GM18499 (cell line): ENCODE data around the gene PDE4D.

Source experiments
- ATAC-seq: cut with Tn5 transposase; IDR thresholded peaks from one replicate; pipeline ENCODE4 v1.9.1; 2021; ENCODE audit warnings: moderate number of reproducible peaks; ENCODE audit not compliant: insufficient read depth, unreplicated experiment

PDE4D gene

DNA sequence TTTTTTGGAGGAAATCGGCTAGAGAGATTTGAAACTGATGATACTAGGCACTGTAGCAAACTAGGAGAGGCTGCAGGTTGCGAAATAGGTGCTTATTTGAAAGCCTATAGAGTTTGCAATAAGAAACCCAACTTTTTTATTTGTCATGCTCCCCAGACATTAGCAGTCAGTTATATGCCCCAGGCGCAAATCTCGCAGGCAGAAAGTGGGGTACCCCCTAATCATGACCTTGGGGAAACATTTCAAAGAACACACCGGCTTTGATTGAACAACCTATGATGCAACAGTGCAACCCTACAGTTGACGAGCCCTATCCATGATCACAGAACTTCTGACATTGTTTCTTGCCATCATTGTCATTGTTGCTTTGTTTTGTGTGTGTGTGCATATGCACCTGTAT, 800.2 kb downstream of the PDE4D start:
- ATAC-seq = no peak

DNA sequence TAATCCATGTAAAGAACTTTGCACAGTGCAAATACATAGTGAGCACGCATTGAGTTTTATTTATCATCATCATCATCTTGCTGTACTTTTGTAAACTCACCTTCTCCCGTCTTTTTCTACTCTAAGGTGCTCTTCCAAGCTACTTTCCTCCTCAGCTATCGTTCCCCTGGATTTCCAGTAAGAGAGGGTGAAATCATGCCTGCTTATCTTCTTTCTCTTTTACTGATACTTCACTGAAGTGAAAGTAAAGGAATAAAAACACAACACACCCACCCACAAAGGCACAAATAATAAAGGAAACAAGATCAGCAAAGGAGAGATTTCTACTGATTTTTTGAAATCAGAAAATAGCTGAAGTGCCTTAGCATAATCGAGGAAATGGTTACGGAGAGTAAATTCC, 800.8 kb downstream of the PDE4D start:
- ATAC-seq = no peak

DNA sequence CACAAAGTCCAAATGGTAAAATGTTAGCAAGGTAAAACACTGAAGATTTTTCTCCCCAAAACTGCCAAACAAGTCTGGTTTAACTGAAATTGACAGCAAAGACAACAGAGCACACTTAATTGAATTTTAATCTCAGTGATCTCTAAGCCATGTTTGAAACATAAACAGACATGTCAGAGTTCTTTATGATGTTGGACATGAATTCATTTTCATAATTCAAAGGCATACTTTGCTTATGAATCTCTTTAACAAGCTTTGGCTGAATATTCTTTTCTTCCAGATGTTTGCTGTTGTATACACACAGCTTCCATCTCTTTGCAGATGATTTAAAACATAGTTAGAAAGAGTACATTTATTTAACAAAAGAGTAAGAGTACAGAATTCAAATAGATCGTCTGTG, 801.6 kb downstream of the PDE4D start:
- no peak for ATAC-seq

DNA sequence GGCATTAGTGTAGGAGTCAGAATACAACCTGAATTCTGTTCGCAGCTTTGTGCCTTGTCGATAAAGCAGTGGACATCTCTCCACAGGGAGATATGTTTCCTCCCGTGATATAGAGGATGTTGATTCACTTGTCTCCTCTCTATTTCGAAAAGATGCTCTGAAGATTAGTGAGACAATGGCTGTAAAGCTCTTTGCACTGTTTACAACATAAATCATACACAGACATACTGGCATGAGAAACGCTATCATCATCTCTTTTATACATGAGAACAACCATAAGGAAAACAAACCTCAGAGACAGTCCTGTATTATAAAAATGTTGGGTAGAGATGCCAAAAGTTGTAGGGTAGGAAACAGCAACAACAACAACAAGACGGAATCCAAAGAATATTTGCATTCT, 803.2 kb downstream of the PDE4D start:
- ATAC-seq = no peak

DNA sequence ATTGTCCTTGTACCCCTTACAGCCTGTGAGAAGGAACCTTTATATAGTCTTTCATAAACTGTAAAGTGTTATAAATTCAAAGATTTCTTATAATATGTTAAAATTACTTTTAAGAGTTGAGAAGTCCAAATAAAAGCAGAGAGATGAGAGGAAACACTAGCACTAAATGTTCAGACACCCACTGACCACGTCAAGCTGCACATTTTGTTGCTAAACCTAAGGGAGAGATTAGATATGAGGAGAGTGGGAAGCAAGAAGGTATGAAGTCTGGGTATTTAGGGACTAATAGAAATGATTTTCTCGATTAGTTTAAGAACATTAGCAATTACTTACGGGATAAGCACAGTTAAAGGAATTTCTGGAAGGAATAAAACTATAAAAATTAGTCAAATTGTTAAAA, 803.8 kb downstream of the PDE4D start:
- no peak for ATAC-seq

DNA sequence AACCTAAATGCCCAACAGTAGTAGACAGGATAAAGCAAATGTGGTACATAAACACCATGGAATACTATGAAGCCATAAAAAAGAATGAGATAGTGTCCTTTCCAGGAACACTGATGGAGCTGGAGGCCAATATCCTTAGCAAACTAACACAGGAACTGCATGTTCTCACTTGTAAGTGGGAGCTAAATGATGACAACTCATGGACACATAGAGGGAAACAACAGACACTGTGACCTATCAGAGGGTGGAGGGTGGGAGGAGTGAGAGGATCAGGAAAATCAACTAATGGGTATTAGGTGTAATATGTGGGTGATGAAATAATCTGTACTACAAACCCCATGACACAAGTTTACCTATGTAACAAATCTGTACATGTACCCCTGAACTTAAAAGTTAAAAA, 805.0 kb downstream of the PDE4D start:
- ATAC-seq = no peak

DNA sequence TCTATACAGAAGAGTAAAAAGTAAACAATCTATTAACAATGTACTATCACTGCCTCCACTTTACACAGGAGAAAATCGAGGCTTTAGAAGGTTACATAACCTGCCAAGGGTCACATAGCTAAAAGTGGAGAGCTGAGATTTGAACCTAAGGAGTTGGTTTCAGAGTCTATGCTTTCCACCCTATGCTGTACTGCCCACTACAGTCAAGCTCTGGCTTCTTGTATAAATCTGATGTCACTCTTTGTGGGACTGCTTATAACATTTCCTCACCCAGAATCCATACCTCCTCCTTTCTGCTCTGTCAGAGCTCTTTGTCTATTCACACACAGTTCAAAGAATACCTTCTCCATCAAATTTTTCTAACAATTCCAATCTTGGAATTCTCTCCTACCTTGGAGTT, 807.5 kb downstream of the PDE4D start:
- ATAC-seq = no peak

DNA sequence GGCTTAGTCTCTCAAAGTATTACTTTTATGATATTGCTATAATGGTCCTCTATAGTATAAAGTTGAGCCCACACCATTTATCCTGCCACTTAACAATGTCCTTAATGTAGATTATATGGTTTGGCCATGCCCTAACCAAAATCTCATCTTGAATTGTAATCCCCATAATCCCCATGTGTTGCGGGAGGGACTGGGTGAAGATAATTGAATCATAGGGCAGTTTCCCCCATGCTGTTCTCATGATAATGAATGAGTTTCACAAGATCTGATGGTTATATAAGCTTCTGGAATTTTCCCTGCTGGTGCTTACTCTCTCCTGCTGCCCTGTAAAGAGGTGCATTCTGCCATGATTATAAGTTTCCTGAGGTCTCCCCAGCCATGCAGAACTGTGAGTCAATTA, 811.8 kb downstream of the PDE4D start:
- ATAC-seq = no peak

DNA sequence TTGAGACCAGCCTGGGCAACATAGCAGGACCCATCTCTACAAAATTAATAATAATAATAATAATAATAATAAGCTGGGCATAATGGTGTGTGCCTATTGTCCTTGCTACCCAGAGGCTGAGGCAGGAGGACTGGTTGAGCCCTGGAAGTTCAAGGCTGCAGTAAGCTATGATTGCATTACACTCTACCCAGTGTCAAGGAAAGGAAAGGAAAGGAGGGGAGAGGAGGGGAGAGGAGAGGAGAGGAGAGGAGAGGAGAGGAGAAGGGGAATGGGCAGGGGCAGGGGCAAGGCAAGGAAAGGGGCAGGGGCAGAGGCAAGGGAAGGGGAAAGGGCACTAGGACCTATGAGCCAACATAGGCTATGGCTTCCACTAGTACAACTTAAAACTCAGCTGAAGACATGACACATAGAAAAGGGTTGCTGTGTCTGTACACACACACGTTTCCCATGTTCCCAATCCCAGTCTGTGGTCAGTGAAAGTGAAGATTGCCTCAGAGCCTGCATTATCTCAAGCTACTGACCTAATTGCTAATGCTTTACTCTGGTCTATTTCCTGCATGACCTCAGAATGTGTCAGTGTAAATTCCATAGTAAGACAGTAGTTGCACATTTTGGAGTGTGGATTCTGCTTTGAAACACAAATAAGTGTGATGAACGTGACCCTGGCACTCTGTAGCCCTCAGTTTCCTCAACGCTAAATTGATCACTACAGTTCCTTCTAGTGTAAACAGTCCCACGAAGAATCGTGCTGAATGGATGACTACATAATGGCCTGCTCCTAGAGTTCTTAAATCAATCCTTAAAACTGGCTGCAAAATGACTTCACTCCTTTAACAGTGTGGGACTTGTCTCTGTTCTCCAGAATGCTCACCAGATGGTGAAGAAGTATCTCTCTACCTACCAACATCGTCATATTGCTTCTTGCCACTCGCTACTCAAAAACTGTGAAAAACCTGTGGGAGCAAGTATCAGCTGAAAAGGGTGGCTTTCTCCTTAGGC, 813.6 kb downstream of the PDE4D start:
- ATAC-seq = no peak

DNA sequence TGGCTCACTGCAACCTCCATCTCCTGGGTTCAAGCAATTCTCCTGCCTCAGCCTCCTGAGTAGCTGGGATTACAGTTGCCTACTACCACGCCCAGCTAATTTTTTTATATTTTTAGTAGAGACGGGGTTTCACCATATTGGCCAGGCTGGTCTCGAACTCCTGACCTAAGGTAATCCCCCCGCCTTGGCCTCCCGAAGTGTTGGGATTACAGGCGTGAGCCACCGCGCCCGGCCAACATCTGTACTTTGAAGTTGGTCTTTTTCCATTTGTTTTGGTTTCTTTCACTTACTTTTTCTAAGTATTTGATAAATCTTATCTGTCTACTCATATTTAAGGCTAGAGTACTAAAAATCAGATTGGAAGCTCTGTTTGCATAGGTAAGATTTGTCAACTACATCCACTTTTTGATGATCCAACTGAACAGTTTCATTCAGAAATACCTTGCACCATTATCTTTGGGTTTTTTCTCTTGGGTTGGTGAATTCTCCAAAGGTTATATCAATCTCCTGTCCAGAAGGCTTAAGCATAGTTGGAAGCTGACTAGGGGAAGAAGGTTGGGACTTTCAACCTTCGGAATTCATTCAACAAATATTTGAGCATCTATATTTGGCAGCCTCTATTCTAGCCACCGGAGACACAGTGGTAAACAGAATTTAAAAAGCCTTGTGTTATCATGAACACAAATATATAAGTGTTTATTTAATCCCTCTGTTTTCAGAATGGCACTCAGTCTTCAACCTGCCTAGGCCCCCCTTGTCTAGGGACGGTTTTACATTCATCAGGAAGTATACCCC, 821.6 kb downstream of the PDE4D start:
- no peak for ATAC-seq

DNA sequence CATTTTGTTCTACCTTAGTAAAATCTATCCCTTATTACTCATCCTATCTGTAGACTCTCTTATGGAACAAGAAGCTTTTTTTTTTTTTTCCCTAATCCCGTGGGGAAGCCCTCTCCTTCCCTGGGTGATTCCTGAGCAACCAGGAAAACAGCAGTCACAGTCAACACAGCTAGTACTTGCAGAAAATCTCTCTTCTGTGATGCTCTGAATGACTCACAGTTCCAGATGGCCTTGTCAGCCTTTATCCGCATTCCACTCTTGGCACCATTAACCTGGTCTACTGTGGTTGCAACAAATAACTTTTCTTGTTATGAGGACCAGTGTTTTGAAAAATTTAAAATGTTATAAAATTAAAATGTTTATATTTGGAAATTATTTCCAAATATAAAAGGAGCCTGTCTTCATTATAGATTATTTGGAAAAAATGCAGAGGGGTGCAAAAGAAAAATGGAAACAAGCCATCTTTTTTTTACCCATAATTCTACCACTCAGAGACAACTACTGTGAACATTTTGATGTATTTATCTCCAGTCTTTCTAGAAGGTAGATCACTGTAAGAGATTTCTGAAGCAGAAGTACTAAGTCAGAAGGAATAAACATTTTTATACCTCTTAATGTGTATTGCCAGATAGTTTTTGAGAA, 824.0 kb downstream of the PDE4D start:
- ATAC-seq = no peak

DNA sequence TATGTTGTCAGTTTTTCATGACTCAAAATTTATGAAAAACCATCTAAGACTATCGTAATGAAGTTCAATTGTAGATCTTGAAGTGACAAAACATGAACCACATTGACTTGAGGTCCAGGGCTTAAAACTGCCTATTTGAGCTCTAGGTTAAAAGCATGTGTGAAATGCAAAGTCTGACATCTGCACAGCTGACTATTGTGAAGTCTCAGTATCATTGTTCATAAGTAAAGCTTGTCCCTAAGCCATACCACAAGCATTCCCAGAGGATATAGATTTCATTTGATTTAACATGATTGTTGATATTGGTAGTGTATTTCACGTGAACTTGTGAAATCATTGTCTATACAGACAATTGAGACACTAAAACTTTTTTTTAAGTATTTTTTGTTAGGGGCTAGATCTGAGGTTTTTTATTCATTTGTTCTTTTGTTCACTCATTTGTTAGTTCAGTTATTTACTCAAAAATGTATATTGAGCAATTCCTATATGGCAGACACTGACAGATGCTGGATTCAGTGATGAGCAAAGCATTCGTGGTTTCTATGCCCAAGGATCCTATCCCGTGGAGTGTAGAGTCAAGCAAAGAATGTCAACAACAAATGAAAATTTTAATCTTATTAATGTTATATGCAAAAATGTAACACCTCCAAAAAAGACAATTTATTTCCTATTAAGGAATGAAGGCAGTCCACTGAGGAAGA, 825.4 kb downstream of the PDE4D start:
- ATAC-seq = no peak

DNA sequence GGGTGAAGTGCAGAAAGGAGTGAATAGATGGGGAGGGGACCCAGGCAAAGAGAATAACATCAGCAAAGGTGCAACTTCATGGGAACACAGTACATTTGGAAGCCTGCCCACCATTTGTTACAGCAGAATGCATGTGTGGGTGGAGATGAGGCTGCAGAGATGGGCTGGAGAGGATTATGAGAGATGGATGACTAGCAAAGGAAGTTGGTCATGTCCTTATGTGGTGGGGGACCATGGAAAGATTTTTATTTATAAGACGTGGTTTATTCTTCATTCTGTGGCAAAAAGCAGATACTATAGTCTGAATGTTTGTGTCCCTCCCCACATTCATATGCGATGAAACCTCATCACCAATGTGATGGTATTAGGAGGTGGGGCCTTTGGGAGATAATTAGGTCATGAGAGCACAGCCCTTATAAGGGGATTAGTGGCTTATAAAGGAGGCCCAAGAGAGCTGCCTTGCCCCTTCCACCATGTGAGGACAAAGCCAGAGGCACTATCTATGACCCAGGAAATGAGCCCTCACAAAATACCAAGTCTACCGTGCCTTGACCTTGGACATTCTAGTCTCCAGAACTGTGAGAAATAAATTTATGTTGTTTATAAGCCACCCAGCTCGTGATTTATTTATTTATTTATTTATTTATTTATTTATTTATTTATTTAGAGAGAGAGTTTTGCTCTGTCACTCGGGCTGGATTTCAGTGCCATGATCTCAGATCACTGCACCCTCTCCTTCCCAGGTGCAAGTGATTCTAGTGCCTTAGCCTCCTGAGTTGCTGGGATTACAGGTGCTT, 827.0 kb downstream of the PDE4D start:
- no peak for ATAC-seq

DNA sequence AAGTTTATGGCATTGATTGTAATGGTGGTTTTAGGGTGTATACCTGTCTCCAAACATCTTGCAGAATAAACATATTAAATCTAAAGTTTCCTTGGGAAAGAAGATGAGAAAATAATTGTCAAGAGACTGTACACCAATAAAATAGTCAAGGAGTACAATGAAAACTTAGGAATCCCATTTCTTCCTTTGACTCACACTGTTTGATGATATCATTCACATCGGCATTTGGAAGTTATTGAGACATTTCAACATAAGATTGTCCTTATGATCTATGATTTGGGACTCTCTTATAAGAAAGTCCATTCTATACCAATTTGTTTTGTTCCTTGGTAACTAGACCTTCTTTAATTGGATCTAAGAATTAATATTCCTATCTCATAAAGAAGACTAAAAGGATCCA, 828.0 kb downstream of the PDE4D start:
- ATAC-seq = no peak

DNA sequence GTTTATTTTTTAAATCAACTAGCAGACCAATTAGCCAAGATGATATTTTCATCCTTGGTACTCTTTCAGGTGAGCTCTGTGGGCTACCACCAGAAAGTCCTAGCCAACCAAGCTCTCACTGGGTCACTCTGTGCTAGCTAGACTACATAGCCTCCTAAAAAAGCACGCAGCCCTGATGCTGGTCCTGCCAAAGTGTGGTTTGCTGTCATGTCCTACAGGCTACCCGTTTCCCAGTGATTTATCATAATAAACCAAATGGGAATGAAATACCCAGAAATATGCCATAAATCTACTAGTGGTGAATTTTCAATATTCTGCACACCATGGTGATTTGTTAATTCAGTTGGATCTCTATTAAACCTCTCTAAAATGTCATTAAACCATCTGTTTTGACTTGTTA, 829.2 kb downstream of the PDE4D start:
- no peak for ATAC-seq

DNA sequence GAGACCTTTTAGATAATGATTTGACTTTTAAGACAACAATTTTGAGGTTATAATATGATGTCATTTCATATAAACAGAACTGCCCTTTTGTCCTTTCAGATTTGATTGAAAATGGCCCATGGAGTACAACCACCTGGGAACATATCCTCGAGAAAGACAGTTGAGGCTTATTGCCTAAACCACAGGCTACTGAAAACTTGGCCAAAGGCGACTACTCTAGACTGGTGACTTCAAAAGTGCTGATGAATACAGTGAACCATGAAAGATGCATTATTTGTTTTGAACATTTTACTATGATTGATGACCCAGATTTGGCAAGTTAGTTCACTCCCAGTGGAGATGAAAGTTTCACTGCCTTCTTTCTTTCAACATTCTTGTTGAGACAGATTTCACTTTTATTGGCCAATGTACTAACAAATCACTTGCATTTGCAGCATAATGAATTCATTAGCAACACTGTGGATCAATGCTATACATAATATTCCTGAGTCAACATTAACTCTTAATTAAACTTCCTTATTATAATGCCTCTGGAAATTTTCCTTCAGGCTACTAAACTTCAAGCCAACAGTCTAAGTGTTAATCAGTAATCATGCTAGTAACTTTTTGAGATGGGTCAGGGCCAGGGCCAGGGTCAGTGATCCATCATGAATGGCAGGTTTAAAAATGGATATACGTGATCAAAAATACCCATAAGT, 830.4 kb downstream of the PDE4D start:
- ATAC-seq = no peak

DNA sequence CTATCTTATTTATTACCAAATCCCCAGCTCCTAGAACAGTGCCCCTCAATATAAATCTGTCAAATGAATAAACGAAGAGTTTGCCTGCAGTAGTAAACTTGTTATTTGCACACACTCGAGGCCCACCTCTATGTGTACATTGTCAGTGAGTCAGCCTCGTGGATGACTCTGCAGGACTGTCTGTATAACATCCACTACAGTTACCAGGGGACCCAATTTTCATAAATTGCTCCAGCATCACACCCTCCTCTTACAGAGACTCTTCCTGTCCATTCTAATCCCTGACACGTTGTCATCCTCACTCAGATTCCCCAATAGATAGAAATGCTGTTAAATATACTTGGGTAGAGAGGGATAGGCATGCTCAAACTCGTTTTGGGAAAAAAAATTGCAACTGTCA, 832.1 kb downstream of the PDE4D start:
- no peak for ATAC-seq

DNA sequence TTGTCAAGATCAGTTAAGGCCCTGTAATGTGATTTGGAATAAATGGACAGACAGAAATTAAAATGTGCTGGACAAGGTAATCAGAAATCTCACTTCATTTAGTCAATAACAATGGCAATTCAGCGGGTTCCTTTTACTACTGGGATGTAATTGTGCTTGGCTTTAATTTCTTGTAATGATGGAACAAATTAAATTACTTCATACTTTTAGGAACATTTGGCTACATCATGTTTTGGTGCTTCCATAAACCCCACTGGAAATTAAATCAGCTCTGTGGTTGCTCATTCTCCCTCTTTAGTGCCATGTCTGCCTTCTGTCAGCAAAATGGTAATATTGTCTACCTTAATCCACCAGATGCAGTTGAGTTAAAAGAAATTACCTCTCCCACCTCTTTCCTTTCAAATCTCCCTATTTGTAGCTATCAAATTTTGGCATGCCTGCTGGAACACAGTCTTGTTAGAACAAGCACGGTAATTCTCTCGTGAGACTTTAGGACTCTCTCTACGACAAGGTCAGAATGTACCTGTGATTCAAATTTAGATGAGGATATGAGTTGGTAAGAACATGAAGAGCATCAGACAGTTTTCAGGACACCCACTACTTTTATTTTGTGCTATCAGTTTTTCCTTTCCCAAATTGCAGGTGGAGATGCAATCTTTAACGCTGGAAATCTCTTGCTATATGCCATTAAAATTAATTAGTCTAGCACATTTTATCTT, 834.4 kb downstream of the PDE4D start:
- ATAC-seq = no peak
